KMS-11 (cell line): ENCODE results near the gene FBXO15.

Source experiments
- H2AFZ ChIP-seq: fragments of 200-600 bp; sonication (generic); 2 replicates; pipeline ENCODE4 v1.6.1; 2016; ENCODE audit warnings: antibody characterized with exemption, mixed run types, low read depth
- H3K27ac ChIP-seq: fragments of 200-600 bp; sonication (generic); 2 replicates; pipeline ENCODE4 v1.6.1; 2016; ENCODE audit warnings: mild to moderate bottlenecking, mixed run types
- H3K27me3 ChIP-seq: fragments of 200-600 bp; sonication (generic); 2 replicates; pipeline ENCODE4 v1.6.1; 2017; ENCODE audit warnings: mild to moderate bottlenecking, low read depth, mixed run types, moderate library complexity; ENCODE audit not compliant: insufficient read depth
- H3K36me3 ChIP-seq: fragments of 200-600 bp; sonication (generic); 2 replicates; pipeline ENCODE4 v1.6.1; 2017; ENCODE audit warnings: mild to moderate bottlenecking, mixed run types; ENCODE audit not compliant: insufficient read depth
- H3K4me1 ChIP-seq: fragments of 200-600 bp; sonication (generic); 2 replicates; pipeline ENCODE4 v1.6.1; 2016; ENCODE audit warnings: mild to moderate bottlenecking, low read depth, mixed run types; ENCODE audit not compliant: poor library complexity, severe bottlenecking
- H3K4me2 ChIP-seq: fragments of 200-600 bp; sonication (generic); 2 replicates; pipeline ENCODE4 v1.7.0; 2016; ENCODE audit warnings: mild to moderate bottlenecking, mixed run types
- H3K4me3 ChIP-seq: fragments of 200-600 bp; sonication (generic); IDR thresholded peaks from 2 replicates; pipeline ENCODE4 v1.6.1; 2017; ENCODE audit warnings: low read depth, low read length, mixed read lengths; ENCODE audit not compliant: insufficient read depth
- H3K79me2 ChIP-seq: fragments of 200-600 bp; sonication (generic); 2 replicates; pipeline ENCODE4 v1.6.1; 2016; ENCODE audit warnings: low read depth, mixed run types; ENCODE audit not compliant: insufficient read depth
- H3K9ac ChIP-seq: fragments of 200-600 bp; sonication (generic); 2 replicates; pipeline ENCODE4 v1.6.1; 2016; ENCODE audit warnings: mild to moderate bottlenecking, mixed run types
- H4K20me1 ChIP-seq: fragments of 200-600 bp; sonication (generic); 2 replicates; pipeline ENCODE4 v1.6.1; 2016; ENCODE audit warnings: mild to moderate bottlenecking, mixed run types; ENCODE audit not compliant: insufficient read depth
- CTCF ChIP-seq: fragments of 200-600 bp; sonication (generic); conservative IDR thresholded peaks from 2 replicates; pipeline ENCODE4 v1.6.1; 2017; ENCODE audit warnings: low read depth, mild to moderate bottlenecking, antibody characterized with exemption, low read length, moderate library complexity, mixed read lengths

FBXO15 gene

GRCh38 chr18:74190086-74190485, 42.5 kb upstream of the FBXO15 start:
- Histone ChIP-seq H2AFZ (no peak overlapping the region), H4K20me1 (no peaks in the 10 kb centered on the region), H3K9ac (no peak overlapping the region), H3K4me3 (no peak overlapping the region), H3K79me2 (no peaks in the 10 kb centered on the region), H3K4me1 (no peaks in the 10 kb centered on the region), H3K36me3 (no peaks in the 10 kb centered on the region), H3K27ac (no peak overlapping the region), H3K27me3 (no peaks in the 10 kb centered on the region), H3K4me2 (no peak overlapping the region)
- no peak for TF ChIP-seq CTCF

- no peaks in the 10 kb centered on the region for H3K27me3 ChIP-seq
- H3K4me1 ChIP-seq = no peaks in the 10 kb centered on the region
- no peak for TF ChIP-seq CTCF
- no peak overlapping the region for H3K9ac ChIP-seq
- H3K36me3 ChIP-seq = no peaks in the 10 kb centered on the region
- H4K20me1 ChIP-seq = no peaks in the 10 kb centered on the region
- H3K27ac ChIP-seq = no peak overlapping the region
- no peak overlapping the region for H3K4me3 ChIP-seq
- no peak overlapping the region for H3K4me2 ChIP-seq
- no peak overlapping the region for H2AFZ ChIP-seq
- H3K79me2 ChIP-seq = no peaks in the 10 kb centered on the region
Measured at GRCh38 chr18:74186661-74187060, 39.0 kb upstream of the FBXO15 start.

GRCh38 chr18:74185860-74186259, 38.2 kb upstream of the FBXO15 start:
- Histone ChIP-seq H3K27ac (no peak overlapping the region), H3K4me1 (no peaks in the 10 kb centered on the region), H3K79me2 (no peaks in the 10 kb centered on the region), H3K27me3 (no peaks in the 10 kb centered on the region), H2AFZ (no peak overlapping the region), H4K20me1 (no peaks in the 10 kb centered on the region), H3K36me3 (no peaks in the 10 kb centered on the region), H3K9ac (no peak overlapping the region), H3K4me2 (no peak overlapping the region), H3K4me3 (no peak overlapping the region)
- TF ChIP-seq CTCF = no peak

- Histone ChIP-seq H3K9ac (no peak overlapping the region), H3K79me2 (no peaks in the 10 kb centered on the region), H3K4me2 (no peak overlapping the region), H4K20me1 (no peaks in the 10 kb centered on the region), H2AFZ (no peak overlapping the region), H3K36me3 (no peaks in the 10 kb centered on the region), H3K27ac (no peak overlapping the region), H3K4me1 (no peaks in the 10 kb centered on the region), H3K27me3 (no peaks in the 10 kb centered on the region), H3K4me3 (no peak overlapping the region)
- TF ChIP-seq CTCF = no peak
Measured at GRCh38 chr18:74184875-74185274, 37.2 kb upstream of the FBXO15 start.

GRCh38 chr18:74183130-74183529, 35.5 kb upstream of the FBXO15 start:
- no peak overlapping the region for H3K4me2 ChIP-seq
- no peak overlapping the region for H3K9ac ChIP-seq
- no peaks in the 10 kb centered on the region for H4K20me1 ChIP-seq
- no peak for TF ChIP-seq CTCF
- no peaks in the 10 kb centered on the region for H3K36me3 ChIP-seq
- no peak overlapping the region for H3K27ac ChIP-seq
- H3K4me1 ChIP-seq = no peaks in the 10 kb centered on the region
- H3K27me3 ChIP-seq = no peaks in the 10 kb centered on the region
- H3K79me2 ChIP-seq = no peaks in the 10 kb centered on the region
- no peak overlapping the region for H2AFZ ChIP-seq
- no peak overlapping the region for H3K4me3 ChIP-seq
